ENCODE measurements around the gene VPS37D. TPM values are rescaled to one million over a fixed set of nuclear protein-coding genes. Genes with fewer than 3 reads are reported as not detected.
A peak's percentile ranks its signal among the peaks of the same experiment; 100 is the strongest.

VPS37D gene
- total RNA-seq, 2 experiments from 2014 or later, result 0.44 to 0.45 TPM

DNA sequence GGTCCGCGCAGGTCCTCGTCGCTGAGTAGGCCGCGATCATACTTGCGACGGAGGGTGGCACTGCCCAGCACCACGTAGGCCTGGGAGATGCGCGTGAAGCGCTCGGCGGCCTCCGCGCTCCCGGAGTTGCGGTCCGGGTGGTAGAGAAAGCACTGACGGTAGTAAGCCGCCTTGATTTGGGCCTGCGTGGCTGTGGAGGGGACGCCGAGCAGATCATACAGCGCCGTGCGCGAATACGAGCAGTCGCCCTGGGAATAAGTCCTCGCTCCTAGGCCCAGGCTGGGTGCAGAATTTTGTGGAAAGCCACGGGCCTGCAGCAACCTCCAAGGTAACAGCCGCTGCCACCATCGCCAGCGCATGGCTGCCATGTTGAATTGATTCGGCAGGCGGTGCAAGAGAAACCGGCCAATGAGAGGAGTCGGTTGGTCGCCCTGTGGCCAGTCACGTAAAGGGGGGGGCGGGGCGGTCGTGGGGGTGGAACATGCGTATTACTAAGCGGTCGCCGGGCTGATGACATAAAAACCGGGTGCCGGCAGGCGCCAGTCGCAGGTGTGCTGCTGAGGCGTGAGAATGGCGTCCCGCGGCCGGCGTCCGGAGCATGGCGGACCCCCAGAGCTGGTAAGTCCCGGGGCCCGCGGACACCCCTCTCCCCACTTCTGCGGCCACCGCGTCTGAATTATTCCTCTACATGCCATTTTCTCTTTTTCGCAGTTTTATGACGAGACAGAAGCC, 15.6 kb downstream of the VPS37D start, which contains the start of the genes BUD23 and DNAJC30:
Gene BUD23 (plus strand): TSS at position 542 of the 732 bp plus-strand sequence. CDS start 29 bp downstream, at position 571.
Gene DNAJC30 (minus strand): TSS at position 398 of the 732 bp plus-strand sequence. CDS start 30 bp downstream, at position 368.
- no peaks in the 10 kb centered on the region for H3K9me3 Mint-ChIP-seq
- peak within 1 kb of the TSS; percentile 98 for H3K27ac Mint-ChIP-seq
- peak; percentile 89 for DNase-seq
- H3K4me1 Mint-ChIP-seq, result peaks cover 41% of the 10 kb centered on the region
- H3K36me3 Mint-ChIP-seq, result peaks cover 32% of the 10 kb centered on the region
- peak within 1 kb of the TSS; percentile 96 for H3K4me3 Mint-ChIP-seq
- no peaks in the 10 kb centered on the region for H3K27me3 Mint-ChIP-seq

DNA sequence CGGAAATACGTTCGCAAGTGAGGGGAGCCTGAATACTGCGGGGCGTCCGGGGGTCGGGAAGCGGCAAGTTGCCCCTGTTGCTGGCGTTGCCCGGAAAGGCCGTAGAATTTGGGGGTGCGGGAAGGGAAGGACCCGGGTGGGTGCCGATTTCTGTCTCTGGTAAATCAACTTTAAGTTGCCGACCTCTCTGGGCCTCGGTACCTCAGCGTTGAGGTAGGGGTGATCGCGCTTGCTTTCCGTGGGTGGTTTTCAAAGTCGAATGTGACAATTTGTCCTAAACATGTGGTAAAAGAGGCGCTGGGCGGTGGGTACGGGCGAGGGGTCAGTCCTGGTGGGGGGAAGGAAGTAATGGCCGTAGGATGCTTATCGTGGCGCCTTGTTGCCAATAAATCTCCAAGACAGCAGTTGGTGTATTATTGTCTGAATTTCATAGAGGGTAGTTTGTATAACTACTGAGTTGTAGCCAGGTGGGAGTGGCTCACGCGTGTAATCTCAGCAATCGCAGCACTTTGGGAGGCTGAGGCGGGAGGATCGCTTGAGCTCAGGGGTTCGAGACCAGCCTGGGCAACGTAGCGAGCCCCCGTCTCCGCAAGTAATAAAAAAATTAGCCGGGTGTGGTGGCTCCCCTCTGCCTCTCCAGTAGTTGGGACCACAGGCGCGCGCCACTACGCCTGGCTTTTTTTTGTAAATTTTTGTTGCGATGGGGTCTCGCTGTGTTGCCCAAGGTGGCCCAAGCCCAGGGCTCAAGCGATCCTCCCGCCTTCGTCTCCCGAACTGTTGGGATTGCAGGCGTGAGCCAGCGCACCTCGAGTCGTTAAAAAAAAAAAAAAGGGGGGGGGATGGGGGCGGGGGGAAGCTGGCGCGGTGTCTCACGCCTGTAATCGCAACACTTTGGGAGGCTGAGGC, 16.4 kb downstream of the VPS37D start:
- DNase-seq, result no peak
- Mint-ChIP-seq H3K27me3 (no peaks in the 10 kb centered on the region), H3K4me3 (peak overlapping the region; percentile 96), H3K4me1 (peaks cover 47% of the 10 kb centered on the region), H3K27ac (peak overlapping the region; percentile 98), H3K36me3 (peaks cover 31% of the 10 kb centered on the region), H3K9me3 (no peaks in the 10 kb centered on the region)

DNA sequence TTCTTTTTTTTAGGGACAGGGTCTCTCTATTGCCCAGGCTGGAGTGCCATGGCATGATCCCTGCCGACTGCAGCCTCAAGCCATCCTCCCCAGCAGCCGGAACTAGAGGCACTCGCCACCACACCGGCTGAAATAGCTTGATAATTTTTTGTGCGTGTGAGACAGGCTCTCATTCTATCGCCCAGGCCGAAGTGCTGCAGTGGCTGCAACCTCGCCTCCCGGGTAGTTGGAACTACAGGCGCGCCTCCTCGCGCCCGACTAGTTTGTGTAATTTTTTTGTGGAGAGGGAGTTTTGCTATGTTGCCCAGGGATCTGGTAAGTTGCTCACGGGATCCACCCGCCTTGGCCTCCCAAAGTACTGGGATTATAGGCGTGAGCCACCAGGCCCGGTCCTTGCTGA, 17.7 kb downstream of the VPS37D start:
- Mint-ChIP-seq H3K4me3 (no peak overlapping the region), H3K27me3 (no peaks in the 10 kb centered on the region), H3K36me3 (peaks cover 39% of the 10 kb centered on the region), H3K4me1 (peaks cover 41% of the 10 kb centered on the region), H3K27ac (no peak overlapping the region), H3K9me3 (no peaks in the 10 kb centered on the region)
- DNase-seq, result no peak

DNA sequence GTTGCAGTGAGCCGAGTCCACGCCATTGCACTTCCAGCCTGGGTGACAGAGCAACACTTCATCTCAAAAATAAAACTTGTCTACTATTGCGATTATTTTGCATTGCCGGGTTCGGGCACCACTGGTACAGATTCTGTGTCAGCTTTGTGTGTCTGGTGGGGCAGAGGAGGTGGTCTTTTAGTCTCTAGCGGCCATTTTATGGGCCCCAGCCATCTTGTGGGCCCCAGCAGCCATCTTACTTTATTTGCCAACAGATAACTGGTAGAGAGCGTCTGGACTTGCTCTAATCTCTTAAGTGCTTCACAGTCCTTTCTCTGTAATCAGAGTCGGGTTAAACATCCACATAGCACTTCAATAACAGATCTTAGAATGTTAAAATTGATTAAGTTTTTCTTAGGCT, 20.7 kb downstream of the VPS37D start:
- no peak for DNase-seq
- no peaks in the 10 kb centered on the region for H3K27me3 Mint-ChIP-seq
- peak overlapping the region; percentile 3 for H3K27ac Mint-ChIP-seq
- peaks cover 21% of the 10 kb centered on the region for H3K4me1 Mint-ChIP-seq
- H3K9me3 Mint-ChIP-seq, result no peaks in the 10 kb centered on the region
- peaks cover 40% of the 10 kb centered on the region for H3K36me3 Mint-ChIP-seq
- H3K4me3 Mint-ChIP-seq, result no peak overlapping the region

DNA sequence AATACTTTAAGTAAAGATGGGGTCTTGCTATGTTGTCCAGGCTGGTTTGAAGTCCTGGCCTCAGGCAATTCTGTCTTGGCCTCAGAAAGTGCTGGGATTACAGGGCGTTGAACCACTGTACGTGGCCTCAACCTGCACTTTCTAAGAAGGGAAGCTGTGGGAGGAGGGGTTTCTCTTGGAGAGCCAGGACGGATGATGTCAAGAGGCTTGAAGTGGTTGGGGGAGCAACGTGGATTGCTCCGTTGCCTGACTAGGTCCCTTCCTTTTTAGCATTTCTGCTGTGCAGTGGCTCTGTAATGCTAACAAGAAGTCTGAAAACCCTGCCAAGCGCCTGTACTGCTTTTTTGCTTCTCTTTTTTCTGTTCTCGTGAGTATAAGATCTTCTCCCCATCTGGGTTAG, 23.0 kb downstream of the VPS37D start:
- H3K4me1 Mint-ChIP-seq, result peaks cover 21% of the 10 kb centered on the region
- no peak for DNase-seq
- no peaks in the 10 kb centered on the region for H3K27me3 Mint-ChIP-seq
- H3K4me3 Mint-ChIP-seq, result no peak overlapping the region
- H3K9me3 Mint-ChIP-seq, result no peaks in the 10 kb centered on the region
- H3K36me3 Mint-ChIP-seq, result peaks cover 43% of the 10 kb centered on the region
- H3K27ac Mint-ChIP-seq, result no peak overlapping the region

DNA sequence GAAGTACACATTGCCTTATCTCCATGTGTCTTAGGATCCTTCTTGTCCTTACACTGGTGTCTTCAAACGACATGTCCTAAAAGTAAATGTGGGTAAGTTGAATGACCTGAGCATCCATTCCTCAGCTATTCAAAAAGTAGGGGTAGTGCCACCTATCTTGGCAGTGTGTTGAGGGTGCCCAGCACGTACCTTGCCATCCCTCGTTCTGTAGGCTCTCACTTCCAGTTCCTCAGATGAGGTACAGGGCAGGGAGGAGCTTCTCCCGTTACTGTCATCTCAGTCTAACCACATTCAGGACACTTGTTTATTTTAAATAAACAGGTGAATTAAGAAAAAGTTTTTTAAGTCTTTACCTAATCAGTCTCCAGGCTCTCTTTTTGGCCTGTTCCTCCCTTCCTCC, 28.7 kb downstream of the VPS37D start:
- H3K36me3 Mint-ChIP-seq, result peaks cover 22% of the 10 kb centered on the region

GRCh38 chr7:73698410-73698809, 30.8 kb downstream of the VPS37D start:
- peaks cover 23% of the 10 kb centered on the region for H3K36me3 Mint-ChIP-seq
- H3K27me3 Mint-ChIP-seq, result no peaks in the 10 kb centered on the region
- DNase-seq, result no peak
- peaks cover 4% of the 10 kb centered on the region for H3K4me1 Mint-ChIP-seq
- no peak overlapping the region for H3K27ac Mint-ChIP-seq
- no peaks in the 10 kb centered on the region for H3K9me3 Mint-ChIP-seq
- no peak overlapping the region for H3K4me3 Mint-ChIP-seq

More for the DNA sequence above, 28.7 kb downstream of the VPS37D start:
- DNase-seq, result no peak
- Mint-ChIP-seq H3K4me3 (no peak overlapping the region), H3K4me1 (no peaks in the 10 kb centered on the region), H3K27me3 (no peaks in the 10 kb centered on the region), H3K9me3 (no peaks in the 10 kb centered on the region), H3K27ac (no peak overlapping the region)

GRCh38 chr7:73699370-73700068, 31.9 kb downstream of the VPS37D start:
- peaks cover 5% of the 10 kb centered on the region for H3K4me1 Mint-ChIP-seq
- peaks cover 20% of the 10 kb centered on the region for H3K36me3 Mint-ChIP-seq
- no peaks in the 10 kb centered on the region for H3K9me3 Mint-ChIP-seq
- no peak overlapping the region for H3K27ac Mint-ChIP-seq
- no peaks in the 10 kb centered on the region for H3K27me3 Mint-ChIP-seq
- H3K4me3 Mint-ChIP-seq, result no peak overlapping the region
- no peak for DNase-seq

DNA sequence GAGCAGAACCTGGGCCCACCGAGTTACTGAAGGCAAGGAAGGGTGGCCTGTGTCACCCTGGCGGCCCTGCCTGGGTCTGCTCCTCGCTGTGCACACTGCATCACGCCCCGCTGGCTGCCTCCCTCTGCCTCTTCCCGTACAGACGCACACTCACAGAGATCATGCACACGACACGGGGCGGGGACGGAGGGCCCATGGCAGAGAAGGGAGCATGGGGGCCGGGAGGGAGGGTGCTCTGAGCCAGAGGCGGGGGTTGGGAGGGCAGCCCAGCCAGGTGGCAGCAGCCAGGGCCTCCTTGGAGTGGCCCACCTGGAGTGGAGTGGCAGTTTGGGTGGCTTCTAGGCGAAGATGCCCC, 32.4 kb downstream of the VPS37D start:
- H3K36me3 Mint-ChIP-seq, result peaks cover 18% of the 10 kb centered on the region
- H3K9me3 Mint-ChIP-seq, result no peaks in the 10 kb centered on the region
- no peaks in the 10 kb centered on the region for H3K27me3 Mint-ChIP-seq
- no peak overlapping the region for H3K27ac Mint-ChIP-seq
- no peak for DNase-seq
- H3K4me3 Mint-ChIP-seq, result no peak overlapping the region
- H3K4me1 Mint-ChIP-seq, result peaks cover 5% of the 10 kb centered on the region

GRCh38 chr7:73700581-73701134, 33.0 kb downstream of the VPS37D start:
- Mint-ChIP-seq H3K27me3 (no peaks in the 10 kb centered on the region), H3K36me3 (peaks cover 18% of the 10 kb centered on the region), H3K27ac (no peak overlapping the region), H3K4me3 (no peak overlapping the region), H3K4me1 (peaks cover 5% of the 10 kb centered on the region), H3K9me3 (no peaks in the 10 kb centered on the region)
- no peak for DNase-seq

DNA sequence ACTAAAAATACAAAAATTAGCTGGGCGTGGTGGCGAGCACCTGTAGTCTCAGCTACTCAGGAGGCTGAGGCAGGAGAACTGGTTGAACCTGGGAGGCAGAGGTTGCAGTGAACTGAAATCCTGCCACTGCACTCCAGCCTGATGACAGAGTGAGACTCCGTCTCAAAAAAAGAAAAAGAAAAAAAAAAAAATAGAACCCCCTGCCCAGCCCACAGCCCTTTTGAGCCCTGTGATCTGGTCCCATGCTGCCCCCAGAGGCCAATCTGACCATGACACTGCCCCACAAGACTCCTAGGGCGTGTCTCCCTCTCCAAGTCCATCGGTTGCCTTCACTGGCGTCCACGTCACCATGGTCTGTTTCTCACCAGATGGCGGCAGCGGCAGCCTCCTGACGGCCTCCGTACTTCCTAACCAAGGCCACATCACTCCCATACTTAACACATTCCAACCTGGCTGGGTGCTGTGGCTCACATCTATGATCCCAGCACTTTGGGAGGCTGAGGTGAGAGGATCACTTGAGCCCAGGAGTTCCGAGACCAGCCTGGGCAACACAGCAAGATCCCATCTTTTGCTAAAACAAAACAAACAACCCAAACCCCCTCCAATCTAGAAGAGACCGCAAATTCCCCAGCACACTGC, 33.8 kb downstream of the VPS37D start:
- Mint-ChIP-seq H3K4me3 (no peak overlapping the region), H3K4me1 (peaks cover 5% of the 10 kb centered on the region), H3K9me3 (no peaks in the 10 kb centered on the region), H3K27me3 (no peaks in the 10 kb centered on the region), H3K36me3 (peaks cover 18% of the 10 kb centered on the region), H3K27ac (no peak overlapping the region)
- DNase-seq, result no peak

DNA sequence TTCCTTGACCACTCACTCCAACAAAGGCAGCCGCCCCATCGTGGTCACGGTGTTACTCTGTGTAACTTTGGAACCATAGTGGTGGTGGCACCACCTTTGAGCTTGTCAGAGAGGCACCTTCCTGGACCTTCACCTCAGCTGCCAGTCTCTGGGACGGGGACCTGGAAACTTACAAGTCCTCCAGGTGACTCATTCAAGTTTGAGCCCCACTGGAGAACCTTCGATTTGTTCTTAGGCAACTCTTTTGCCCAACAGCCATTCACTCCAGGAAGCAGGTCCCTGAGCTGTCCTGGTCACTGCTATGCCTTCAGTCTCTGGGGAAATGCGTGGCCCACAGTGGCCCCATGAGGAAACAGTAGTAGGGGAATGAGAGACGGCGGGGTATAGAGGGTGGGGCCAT, 34.6 kb downstream of the VPS37D start:
- no peaks in the 10 kb centered on the region for H3K27me3 Mint-ChIP-seq
- H3K9me3 Mint-ChIP-seq, result no peaks in the 10 kb centered on the region
- DNase-seq, result no peak
- H3K4me1 Mint-ChIP-seq, result peaks cover 12% of the 10 kb centered on the region
- H3K36me3 Mint-ChIP-seq, result peaks cover 15% of the 10 kb centered on the region
- no peak overlapping the region for H3K4me3 Mint-ChIP-seq
- no peak overlapping the region for H3K27ac Mint-ChIP-seq

DNA sequence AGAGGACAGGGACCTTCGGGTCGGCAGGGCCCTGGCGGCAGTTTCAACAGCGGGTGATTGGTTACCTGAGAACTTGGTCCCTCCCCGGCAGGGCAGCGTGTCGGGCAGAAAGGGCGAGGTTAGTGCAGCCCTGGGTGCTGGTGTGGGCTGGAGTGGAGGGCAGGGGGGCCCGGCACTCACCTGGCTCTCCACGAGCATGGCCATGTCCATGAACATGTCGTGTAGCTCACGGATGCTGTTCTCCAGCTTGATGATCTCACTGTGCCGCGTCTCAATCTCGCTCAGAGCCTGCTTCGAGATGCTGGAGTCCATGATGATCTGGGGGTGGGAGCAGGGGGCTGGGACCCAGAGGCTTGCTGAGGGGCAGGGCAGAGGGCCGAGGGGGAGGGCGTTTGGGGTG, 35.0 kb downstream of the VPS37D start:
- no peak for DNase-seq
- H3K9me3 Mint-ChIP-seq, result no peaks in the 10 kb centered on the region

DNA sequence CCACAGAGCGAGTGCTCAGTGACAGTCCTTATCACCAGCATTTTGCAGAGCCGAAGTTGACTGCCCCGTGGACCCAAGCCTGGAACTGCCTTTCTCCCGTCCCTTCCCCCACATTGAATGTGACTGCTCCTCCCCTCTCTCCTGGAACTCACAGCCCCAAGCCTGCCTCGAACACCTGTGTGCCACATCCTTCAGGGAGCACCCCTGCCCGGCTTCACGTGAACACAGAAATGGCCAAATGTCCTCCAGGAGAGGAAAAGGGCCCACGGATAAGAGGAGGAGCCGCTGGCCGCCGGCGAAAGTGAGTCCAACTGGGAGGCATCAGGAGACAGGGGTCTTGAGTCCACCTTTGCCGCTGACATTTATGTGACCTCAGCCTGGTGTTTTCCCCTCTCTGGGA, 35.6 kb downstream of the VPS37D start:
- Mint-ChIP-seq H3K4me1 (peaks cover 12% of the 10 kb centered on the region), H3K27ac (no peak overlapping the region), H3K4me3 (no peak overlapping the region), H3K27me3 (no peaks in the 10 kb centered on the region), H3K36me3 (peaks cover 15% of the 10 kb centered on the region), H3K9me3 (no peaks in the 10 kb centered on the region)
- no peak for DNase-seq

More for the DNA sequence above, 35.0 kb downstream of the VPS37D start:
- Mint-ChIP-seq H3K27me3 (no peaks in the 10 kb centered on the region), H3K4me3 (no peak overlapping the region), H3K36me3 (peaks cover 15% of the 10 kb centered on the region), H3K27ac (no peak overlapping the region), H3K4me1 (peaks cover 12% of the 10 kb centered on the region)

Measured in activated naive CD8-positive, alpha-beta T cell treated with anti-CD3 and anti-CD28 coated beads for 36 hours (primary cell).